Esophagus squamous epithelium (tissue), 4 donors: Measurements from ENCODE around the gene FSHR.

Source experiments
- POLR2A ChIP-seq, 4 donors: fragments of 450-650 bp; IDR thresholded peaks; one replicate each; pipeline ENCODE4 v1.6.1; 2017; ENCODE audit warnings: antibody characterized with exemption in 4 of 4, mild to moderate bottlenecking in 4 of 4, moderate library complexity in 3 of 4
- TF ChIP-seq, protein P1 (sequence below), 6 experiments: fragments of 450-650 bp in 4 of 6; fragments of 200-600 bp in 2 of 6; sonication (generic) in 2 of 6; IDR thresholded peaks; one replicate each; pipeline ENCODE4 v1.5.1; 2016 to 2019; ENCODE audit warnings: antibody characterized with exemption in 6 of 6, mild to moderate bottlenecking in 4 of 6, moderate library complexity in 4 of 6

DNA sequence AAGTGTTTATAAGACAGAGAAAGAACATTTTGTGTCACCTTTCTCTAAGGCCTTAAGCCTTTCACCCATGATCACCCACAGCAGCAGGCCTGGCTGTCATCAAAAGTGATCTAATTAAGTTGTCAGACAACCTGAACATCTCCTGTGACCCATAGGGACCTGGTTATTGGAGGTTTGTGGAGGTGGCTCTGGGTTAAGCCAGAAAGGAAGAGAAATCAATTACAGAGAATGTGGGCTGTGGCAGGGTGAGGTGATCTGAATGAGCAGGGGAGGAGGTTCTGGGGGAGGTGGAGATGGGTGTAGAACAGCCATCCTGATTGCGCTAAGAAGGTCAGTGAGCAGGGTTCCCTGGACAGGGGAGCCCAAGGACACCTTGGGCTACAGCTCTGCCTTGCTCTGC, 170.8 kb downstream of the FSHR start:
- TF ChIP-seq POLR2A (IDR thresholded peaks at IDR 0.05): no peak
- TF ChIP-seq, protein P1, sequence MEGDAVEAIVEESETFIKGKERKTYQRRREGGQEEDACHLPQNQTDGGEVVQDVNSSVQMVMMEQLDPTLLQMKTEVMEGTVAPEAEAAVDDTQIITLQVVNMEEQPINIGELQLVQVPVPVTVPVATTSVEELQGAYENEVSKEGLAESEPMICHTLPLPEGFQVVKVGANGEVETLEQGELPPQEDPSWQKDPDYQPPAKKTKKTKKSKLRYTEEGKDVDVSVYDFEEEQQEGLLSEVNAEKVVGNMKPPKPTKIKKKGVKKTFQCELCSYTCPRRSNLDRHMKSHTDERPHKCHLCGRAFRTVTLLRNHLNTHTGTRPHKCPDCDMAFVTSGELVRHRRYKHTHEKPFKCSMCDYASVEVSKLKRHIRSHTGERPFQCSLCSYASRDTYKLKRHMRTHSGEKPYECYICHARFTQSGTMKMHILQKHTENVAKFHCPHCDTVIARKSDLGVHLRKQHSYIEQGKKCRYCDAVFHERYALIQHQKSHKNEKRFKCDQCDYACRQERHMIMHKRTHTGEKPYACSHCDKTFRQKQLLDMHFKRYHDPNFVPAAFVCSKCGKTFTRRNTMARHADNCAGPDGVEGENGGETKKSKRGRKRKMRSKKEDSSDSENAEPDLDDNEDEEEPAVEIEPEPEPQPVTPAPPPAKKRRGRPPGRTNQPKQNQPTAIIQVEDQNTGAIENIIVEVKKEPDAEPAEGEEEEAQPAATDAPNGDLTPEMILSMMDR (IDR thresholded peaks at IDR 0.05): no peak
